HL-60 (cell line): ENCODE measurements around the gene MFSD2A.
A peak's percentile ranks its signal among the peaks of the same experiment; 100 is the strongest.

Experiments
- DNase-seq, 2 experiments: peaks; one replicate each; pipeline ENCODE4 v3.0.0-alpha.2; 2010 to 2020; ENCODE audit warnings: low read depth in 1 of 2, low spot score in 1 of 2
- H3K27ac ChIP-seq: fragments of 250-450 bp; sonication (Bioruptor Pico); replicated peaks from 2 replicates; pipeline ENCODE4 v1.5.1; 2020; ENCODE audit warnings: mild to moderate bottlenecking, moderate library complexity
- H3K27me3 ChIP-seq: fragments of 250-450 bp; sonication (Bioruptor Pico); 2 replicates; pipeline ENCODE4 v1.5.1; 2021; ENCODE audit warnings: mild to moderate bottlenecking, moderate library complexity; ENCODE audit not compliant: insufficient read depth, poor library complexity, severe bottlenecking
- H3K4me3 ChIP-seq: replicated peaks from 2 replicates; pipeline ENCODE4 v1.5.1; 2011; ENCODE audit warnings: mild to moderate bottlenecking, control low read depth, low read length; ENCODE audit not compliant: insufficient read depth
- GABPA ChIP-seq: IDR thresholded peaks from 2 replicates; pipeline ENCODE4 v1.6.1; 2012; ENCODE audit warnings: low read depth
- POLR2AphosphoS5 ChIP-seq: IDR thresholded peaks from 2 replicates; pipeline ENCODE4 v1.6.1; 2012; ENCODE audit warnings: low read depth
- SPI1 ChIP-seq: IDR thresholded peaks from 2 replicates; pipeline ENCODE4 v1.6.1; 2012; ENCODE audit warnings: low read depth, mild to moderate bottlenecking, borderline replicate concordance
- TF ChIP-seq, protein P1 (sequence below): IDR thresholded peaks from 2 replicates; pipeline ENCODE4 v1.6.1; 2012; ENCODE audit warnings: low read depth; ENCODE audit not compliant: insufficient replicate concordance
- TF ChIP-seq, protein P2 (sequence below): IDR thresholded peaks from one replicate; pipeline ENCODE4 v1.5.1; 2011; ENCODE audit warnings: low read length, control low read depth, inconsistent platforms; ENCODE audit not compliant: insufficient read depth

Gene MFSD2A

DNA sequence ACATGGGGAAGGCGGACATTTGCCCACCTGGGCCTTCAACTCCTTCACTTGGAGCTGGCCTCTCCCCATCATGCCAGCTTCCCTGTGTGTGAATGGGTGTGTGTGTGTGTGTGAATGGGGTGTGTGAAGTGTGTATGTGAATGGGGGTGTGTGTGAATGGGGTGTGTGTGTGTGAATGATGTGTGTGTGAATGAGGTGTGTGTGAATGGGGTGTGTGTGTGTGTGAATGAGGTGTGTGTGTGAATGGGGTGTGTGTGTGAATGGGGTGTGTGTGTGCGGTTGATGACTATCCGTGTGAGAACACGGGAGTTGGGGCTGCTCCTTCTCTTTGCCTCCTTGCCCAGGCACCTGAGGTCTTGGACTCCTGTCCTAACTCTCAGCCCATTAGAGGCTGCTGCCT is 9.6 kb downstream of the MFSD2A start:
- H3K27me3 ChIP-seq = no peaks in the 10 kb centered on the region
- TF ChIP-seq, protein P1, sequence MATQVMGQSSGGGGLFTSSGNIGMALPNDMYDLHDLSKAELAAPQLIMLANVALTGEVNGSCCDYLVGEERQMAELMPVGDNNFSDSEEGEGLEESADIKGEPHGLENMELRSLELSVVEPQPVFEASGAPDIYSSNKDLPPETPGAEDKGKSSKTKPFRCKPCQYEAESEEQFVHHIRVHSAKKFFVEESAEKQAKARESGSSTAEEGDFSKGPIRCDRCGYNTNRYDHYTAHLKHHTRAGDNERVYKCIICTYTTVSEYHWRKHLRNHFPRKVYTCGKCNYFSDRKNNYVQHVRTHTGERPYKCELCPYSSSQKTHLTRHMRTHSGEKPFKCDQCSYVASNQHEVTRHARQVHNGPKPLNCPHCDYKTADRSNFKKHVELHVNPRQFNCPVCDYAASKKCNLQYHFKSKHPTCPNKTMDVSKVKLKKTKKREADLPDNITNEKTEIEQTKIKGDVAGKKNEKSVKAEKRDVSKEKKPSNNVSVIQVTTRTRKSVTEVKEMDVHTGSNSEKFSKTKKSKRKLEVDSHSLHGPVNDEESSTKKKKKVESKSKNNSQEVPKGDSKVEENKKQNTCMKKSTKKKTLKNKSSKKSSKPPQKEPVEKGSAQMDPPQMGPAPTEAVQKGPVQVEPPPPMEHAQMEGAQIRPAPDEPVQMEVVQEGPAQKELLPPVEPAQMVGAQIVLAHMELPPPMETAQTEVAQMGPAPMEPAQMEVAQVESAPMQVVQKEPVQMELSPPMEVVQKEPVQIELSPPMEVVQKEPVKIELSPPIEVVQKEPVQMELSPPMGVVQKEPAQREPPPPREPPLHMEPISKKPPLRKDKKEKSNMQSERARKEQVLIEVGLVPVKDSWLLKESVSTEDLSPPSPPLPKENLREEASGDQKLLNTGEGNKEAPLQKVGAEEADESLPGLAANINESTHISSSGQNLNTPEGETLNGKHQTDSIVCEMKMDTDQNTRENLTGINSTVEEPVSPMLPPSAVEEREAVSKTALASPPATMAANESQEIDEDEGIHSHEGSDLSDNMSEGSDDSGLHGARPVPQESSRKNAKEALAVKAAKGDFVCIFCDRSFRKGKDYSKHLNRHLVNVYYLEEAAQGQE = no peak
- TF ChIP-seq SPI1 (no peak), POLR2AphosphoS5 (no peak)
- peak in 1 of 2 experiments; percentile 20 for DNase-seq
- no peak overlapping the region for H3K4me3 ChIP-seq
- no peak overlapping the region for H3K27ac ChIP-seq

DNA sequence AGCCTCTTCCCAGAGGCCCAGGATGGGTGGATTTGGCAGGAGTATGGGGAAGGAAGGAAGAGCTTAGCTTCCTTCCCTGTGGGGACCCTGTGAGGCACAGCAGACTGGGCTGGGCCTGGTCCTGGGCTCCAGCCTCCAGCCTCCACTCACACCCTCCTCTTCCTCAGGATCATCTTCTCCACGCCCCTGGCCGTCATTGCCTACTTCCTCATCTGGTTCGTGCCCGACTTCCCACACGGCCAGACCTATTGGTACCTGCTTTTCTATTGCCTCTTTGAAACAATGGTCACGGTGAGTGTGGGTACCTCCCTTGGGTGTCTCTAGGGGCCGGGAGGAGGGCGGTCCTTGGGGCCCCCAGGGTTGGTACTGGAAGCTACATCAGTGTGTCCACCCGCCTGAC is 10.1 kb downstream of the MFSD2A start:
- no peak overlapping the region for H3K4me3 ChIP-seq
- peak; percentile 33 to 46 for DNase-seq
- no peaks in the 10 kb centered on the region for H3K27me3 ChIP-seq
- no peak overlapping the region for H3K27ac ChIP-seq
- peak; percentile 43; the same call in 1 of the 2 replicates for TF ChIP-seq SPI1
- TF ChIP-seq POLR2AphosphoS5 = no peak

DNA sequence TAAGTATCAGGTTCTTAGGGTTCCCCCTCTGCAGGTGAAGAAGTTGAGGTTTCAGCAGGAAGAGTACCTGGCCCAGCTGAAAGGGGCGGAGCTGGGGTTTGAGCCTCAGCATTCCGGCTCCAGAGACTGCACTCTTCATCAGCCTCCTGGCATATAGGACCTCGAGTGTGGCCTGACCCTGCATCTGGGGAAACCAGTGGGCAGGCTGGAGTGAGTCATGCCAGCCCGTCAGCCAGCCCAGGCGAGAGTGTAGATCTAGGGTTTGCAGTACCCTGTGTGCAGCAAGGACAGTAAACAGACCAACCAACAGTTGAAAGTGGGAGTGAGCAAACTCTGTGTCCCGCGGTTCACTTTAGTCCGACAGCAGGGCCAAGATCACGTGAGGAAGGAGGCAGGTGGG is 14.1 kb downstream of the MFSD2A start:
- Histone ChIP-seq H3K4me3 (no peak overlapping the region), H3K27ac (no peak overlapping the region), H3K27me3 (no peaks in the 10 kb centered on the region)
- peak in 1 of 2 experiments; percentile 24 for DNase-seq
- TF ChIP-seq, protein P2, sequence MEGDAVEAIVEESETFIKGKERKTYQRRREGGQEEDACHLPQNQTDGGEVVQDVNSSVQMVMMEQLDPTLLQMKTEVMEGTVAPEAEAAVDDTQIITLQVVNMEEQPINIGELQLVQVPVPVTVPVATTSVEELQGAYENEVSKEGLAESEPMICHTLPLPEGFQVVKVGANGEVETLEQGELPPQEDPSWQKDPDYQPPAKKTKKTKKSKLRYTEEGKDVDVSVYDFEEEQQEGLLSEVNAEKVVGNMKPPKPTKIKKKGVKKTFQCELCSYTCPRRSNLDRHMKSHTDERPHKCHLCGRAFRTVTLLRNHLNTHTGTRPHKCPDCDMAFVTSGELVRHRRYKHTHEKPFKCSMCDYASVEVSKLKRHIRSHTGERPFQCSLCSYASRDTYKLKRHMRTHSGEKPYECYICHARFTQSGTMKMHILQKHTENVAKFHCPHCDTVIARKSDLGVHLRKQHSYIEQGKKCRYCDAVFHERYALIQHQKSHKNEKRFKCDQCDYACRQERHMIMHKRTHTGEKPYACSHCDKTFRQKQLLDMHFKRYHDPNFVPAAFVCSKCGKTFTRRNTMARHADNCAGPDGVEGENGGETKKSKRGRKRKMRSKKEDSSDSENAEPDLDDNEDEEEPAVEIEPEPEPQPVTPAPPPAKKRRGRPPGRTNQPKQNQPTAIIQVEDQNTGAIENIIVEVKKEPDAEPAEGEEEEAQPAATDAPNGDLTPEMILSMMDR = no peak
- TF ChIP-seq SPI1 (no peak), POLR2AphosphoS5 (peak; percentile 39; the same call in 1 of the 2 replicates)
- TF ChIP-seq, protein P1 = no peak

DNA sequence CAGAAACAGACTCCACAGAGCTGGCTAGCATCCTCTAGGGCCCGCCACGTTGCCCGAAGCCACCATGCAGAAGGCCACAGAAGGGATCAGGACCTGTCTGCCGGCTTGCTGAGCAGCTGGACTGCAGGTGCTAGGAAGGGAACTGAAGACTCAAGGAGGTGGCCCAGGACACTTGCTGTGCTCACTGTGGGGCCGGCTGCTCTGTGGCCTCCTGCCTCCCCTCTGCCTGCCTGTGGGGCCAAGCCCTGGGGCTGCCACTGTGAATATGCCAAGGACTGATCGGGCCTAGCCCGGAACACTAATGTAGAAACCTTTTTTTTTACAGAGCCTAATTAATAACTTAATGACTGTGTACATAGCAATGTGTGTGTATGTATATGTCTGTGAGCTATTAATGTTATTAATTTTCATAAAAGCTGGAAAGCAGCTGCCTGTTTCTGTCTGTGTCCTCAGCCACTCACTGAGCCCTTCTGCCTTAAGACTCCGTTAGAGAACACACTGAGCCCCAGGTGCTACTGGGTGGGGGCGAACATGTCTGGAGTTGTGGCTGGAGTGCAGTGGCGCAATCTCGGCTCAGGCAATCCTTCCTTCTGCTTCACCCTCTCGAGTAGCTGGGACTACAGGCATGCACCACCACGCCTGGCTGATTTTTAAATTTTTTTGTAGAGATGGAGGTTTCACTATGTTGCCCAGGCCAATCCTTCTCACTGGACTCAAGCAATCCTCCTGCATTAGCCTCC is 14.8 kb downstream of the MFSD2A start:
- TF ChIP-seq POLR2AphosphoS5 = 0 out of 2 replicates have a peak, but pooled peaks have one; percentile 9
- TF ChIP-seq SPI1 = no peak
- peak overlapping the region; percentile 50 for H3K27ac ChIP-seq
- peak; percentile 36 to 86 for DNase-seq
- no peak overlapping the region for H3K4me3 ChIP-seq
- H3K27me3 ChIP-seq = no peaks in the 10 kb centered on the region

DNA sequence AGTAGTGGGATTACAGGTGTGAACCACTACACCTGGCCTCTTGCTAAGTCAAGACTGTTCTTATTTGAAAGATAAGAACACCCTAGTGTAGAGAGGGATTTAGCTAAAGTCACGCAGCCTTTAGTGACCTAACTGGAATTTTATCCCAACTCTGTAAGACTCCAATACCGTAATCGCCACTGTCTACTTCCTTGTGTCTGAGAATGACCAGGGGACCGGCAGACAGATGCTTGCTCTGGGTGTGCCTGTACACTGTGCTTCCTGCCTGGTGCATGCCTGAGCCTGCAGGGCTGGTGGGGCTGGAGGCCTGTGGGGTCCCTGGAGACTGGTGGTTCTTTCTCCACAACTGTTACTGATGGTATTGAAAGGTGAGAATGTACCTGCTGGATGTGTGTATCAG is 15.3 kb downstream of the MFSD2A start:
- H3K4me3 ChIP-seq = no peak overlapping the region
- TF ChIP-seq GABPA (no peak), POLR2AphosphoS5 (no peak), SPI1 (no peak)
- TF ChIP-seq, protein P1 = no peak
- TF ChIP-seq, protein P2 = no peak
- H3K27me3 ChIP-seq = no peaks in the 10 kb centered on the region
- H3K27ac ChIP-seq = peak overlapping the region; percentile 50; the same call in 1 of the 2 replicates
- DNase-seq = no peak
